GM18502 (cell line): ENCODE results near the gene SMIM34.
"Not testable (repeated sequence)": the region's sequence is repeated elsewhere in the genome, so short reads cannot be mapped to it uniquely, and the experiment has no call there.

Experiments
- ATAC-seq: cut with Tn5 transposase; IDR thresholded peaks from one replicate; pipeline ENCODE4 v1.9.1; 2021; ENCODE audit warnings: mild to moderate bottlenecking; ENCODE audit not compliant: unreplicated experiment, poor library complexity

Gene SMIM34

DNA sequence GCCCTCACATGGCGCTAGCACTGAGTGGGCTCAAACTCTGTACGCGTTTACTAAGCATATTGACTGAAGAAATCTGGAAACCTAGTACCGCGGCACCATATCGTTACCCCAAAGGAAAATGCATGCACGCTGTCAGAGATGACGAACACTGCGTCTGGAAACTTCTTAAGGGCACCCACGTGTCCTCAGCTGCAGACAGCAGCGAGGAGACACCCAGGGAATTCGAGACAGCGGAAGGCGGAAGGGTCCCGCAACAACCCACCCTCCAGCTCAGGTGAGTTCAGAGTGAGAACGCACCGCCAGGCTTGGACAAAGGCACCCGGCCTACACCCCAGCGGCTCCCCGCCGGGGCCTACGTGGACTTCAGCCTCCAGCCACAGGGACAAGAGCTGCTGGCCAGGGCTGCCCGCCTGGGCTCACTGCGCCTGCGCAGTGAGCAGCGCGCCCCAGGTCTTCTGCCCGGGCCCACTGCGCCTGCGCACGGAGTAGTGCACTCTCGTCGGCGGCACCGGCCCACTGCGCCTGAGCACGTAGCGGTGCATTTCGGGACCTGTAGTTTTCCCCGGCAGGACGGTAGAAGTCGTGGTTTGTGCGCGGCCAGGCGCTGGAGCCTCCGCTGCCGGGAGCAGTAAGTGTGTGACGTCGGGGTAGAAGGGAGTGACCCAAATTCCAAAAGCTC is 48.7 kb downstream of the SMIM34 start, which contains the start of gene SMIM11:
TSS of gene SMIM11 (plus strand) at position 568 of the 679 bp plus-strand sequence. CDS start 3,998 bp downstream, outside the sequence.
- ATAC-seq, result peak; percentile 94

DNA sequence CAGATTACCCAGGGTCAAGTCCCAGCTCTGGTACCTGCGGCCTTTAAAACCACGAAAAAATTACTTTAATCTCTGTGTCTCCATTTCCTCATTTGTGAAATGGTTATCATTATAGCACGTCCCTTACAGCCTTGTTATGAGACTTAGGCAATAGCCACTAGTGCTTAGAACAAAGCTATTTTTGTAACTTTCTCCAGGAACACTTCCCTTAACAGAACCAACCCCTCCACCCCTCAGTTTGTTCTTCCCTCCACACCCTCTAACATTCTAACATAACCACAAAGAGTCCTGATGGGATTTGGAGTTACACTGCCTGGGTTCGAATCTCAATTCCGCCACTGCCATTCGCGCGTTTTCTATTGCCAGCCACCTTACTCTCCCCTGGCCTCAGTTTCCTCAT is 49.3 kb downstream of the SMIM34 start:
- ATAC-seq, result not testable (repeated sequence)

DNA sequence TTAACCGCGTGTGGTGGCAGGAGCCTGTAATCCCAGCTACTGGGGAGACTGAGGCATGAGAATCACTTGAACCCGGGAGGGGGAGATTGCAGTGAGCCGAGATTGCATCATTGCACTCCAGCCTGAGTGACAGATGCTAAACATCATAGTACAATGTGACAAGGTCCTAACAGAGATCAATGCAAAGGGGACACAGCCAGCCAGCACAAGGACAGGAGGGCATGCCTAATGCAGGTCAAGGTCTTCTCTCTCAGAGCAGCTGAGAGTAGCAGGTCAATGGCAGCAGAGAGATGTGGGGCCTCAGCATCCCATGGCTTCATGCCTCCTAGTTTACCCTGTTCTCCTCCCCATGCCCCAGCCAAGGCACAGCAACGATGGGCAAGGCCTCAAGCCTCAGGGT is 51.4 kb downstream of the SMIM34 start:
- ATAC-seq, result no peak

DNA sequence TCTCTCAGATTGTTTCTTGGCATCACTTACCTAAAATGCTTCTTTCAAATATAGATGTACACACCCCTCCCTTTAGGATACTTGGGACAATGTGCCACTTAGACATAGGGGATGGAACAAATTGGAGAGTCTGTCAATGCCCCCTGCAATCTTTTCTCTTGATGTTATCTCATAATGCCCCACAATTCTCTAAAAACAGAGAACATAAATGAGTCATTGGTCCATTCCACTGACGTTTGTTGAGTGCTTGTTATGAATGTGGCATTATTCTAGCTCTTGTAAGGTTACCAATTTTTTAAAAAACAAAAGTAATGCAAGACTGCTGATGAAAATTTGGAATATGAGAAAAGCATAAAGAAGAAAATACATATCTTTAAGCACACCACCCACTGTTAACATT is 54.0 kb downstream of the SMIM34 start:
- ATAC-seq, result no peak
